GM18508 (cell line): Measurements from ENCODE around the gene SARS2.

Source experiments
- ATAC-seq: cut with Tn5 transposase; IDR thresholded peaks from one replicate; pipeline ENCODE4 v1.9.1; 2021; ENCODE audit warnings: moderate number of reproducible peaks; ENCODE audit not compliant: insufficient read depth, unreplicated experiment

The SARS2 gene

GRCh38 chr19:38869160-38869835 lies 61.3 kb downstream of the SARS2 start:
- ATAC-seq, result no peak

- ATAC-seq, result no peak
Observed at GRCh38 chr19:38868551-38868950, 62.0 kb downstream of the SARS2 start.

GRCh38 chr19:38867171-38867780 lies 63.3 kb downstream of the SARS2 start:
- ATAC-seq, result no peak
